ENCODE results near the gene RNF166. TPM values are rescaled to one million over a fixed set of nuclear protein-coding genes. Genes with fewer than 3 reads are reported as not detected.

Gene RNF166
- total RNA-seq, 1 experiment from 2014 or later = 46.2 TPM

GRCh38 chr16:88750854-88751253, 44.6 kb upstream of the RNF166 start (continued):
- TF ChIP-seq EMX1 (CRISPR knock-in tag; IDR thresholded peaks at IDR 0.05) (no peak), PRRX2 (CRISPR knock-in tag; IDR thresholded peaks at IDR 0.05) (no peak), KAT7 (CRISPR knock-in tag; IDR thresholded peaks at IDR 0.05; ENCODE audit: borderline replicate concordance) (no peak), ZBTB43 (CRISPR knock-in tag; IDR thresholded peaks at IDR 0.05) (no peak), FOXP1 (CRISPR knock-in tag; IDR thresholded peaks at IDR 0.05; ENCODE audit: borderline replicate concordance) (no peak), GRHL2 (CRISPR knock-in tag; IDR thresholded peaks at IDR 0.05; ENCODE audit: insufficient replicate concordance, severe bottlenecking) (no peak), ZNF317 (CRISPR knock-in tag; IDR thresholded peaks at IDR 0.05; ENCODE audit: borderline replicate concordance, low read depth) (no peak), FOXK1 (CRISPR knock-in tag; IDR thresholded peaks at IDR 0.05) (no peak), NR3C1 (CRISPR knock-in tag; conservative IDR thresholded peaks at IDR 0.05; ENCODE audit: low read depth) (no peak)

- no peaks in the 10 kb centered on the region for H3K36me3 Mint-ChIP-seq
- no peak overlapping the region for H3K27ac Mint-ChIP-seq
- H3K27me3 Mint-ChIP-seq (ENCODE audit: low read depth) = no peaks in the 10 kb centered on the region
- H3K9me3 Mint-ChIP-seq = no peaks in the 10 kb centered on the region
- no peak overlapping the region for H3K4me3 Mint-ChIP-seq
- TF ChIP-seq IRF2 (CRISPR knock-in tag; IDR thresholded peaks at IDR 0.05; ENCODE audit: borderline replicate concordance, low read depth) = no peak
- no peak for TF ChIP-seq EMX1 (CRISPR knock-in tag; IDR thresholded peaks at IDR 0.05)
- TF ChIP-seq ZNF263 (CRISPR knock-in tag; IDR thresholded peaks at IDR 0.05; ENCODE audit: low read depth) = no peak
- no peak for TF ChIP-seq TP53 (CRISPR knock-in tag; IDR thresholded peaks at IDR 0.05)
- ChIA-PET POLR2A (no interaction called here), CTCF (interaction anchor here (1.0 to 5.3 kb wide), 2 partner anchors 10 to 13 kb away, joined by 3 to 80 read pairs; no protein-coding TSS in a partner anchor)
- DNase-seq (ENCODE audit: low spot score) (no peak), ATAC-seq (no peak)
- peaks cover 14% of the 10 kb centered on the region for H3K4me1 Mint-ChIP-seq
These were observed 43.1 kb upstream of the RNF166 start for GRCh38 chr16:88749358-88749757.

DNA sequence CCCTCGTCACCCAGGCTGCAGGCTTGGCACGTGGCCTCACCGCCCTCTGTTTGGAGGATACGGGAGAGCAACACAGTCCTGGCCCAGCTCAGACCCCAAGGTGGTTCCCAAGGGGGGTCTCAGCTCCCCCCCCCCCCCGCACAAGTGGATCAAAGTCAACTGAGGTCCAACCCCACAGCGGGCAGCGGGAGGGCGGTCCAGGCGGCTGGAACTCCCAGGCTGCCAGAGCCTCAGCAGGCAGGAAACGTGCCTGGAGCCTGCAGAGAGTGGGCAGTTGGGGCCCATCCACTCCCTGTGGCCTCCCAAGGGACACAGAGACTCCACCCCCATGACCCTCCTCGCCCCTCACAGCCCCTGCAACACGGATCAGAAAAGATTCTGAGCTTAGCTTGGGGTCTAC, 42.2 kb upstream of the RNF166 start:
- no peaks in the 10 kb centered on the region for H3K36me3 Mint-ChIP-seq
- ChIA-PET CTCF (interaction anchor here (0.7 to 5.3 kb wide), 6 partner anchors 11 to 36 kb away, joined by 3 to 80 read pairs (median 8); no protein-coding TSS in a partner anchor), POLR2A (interaction anchor here (0.7 kb wide), 1 partner anchor 25 kb away, joined by 3 read pairs; no protein-coding TSS in a partner anchor)
- TF ChIP-seq, protein P1, sequence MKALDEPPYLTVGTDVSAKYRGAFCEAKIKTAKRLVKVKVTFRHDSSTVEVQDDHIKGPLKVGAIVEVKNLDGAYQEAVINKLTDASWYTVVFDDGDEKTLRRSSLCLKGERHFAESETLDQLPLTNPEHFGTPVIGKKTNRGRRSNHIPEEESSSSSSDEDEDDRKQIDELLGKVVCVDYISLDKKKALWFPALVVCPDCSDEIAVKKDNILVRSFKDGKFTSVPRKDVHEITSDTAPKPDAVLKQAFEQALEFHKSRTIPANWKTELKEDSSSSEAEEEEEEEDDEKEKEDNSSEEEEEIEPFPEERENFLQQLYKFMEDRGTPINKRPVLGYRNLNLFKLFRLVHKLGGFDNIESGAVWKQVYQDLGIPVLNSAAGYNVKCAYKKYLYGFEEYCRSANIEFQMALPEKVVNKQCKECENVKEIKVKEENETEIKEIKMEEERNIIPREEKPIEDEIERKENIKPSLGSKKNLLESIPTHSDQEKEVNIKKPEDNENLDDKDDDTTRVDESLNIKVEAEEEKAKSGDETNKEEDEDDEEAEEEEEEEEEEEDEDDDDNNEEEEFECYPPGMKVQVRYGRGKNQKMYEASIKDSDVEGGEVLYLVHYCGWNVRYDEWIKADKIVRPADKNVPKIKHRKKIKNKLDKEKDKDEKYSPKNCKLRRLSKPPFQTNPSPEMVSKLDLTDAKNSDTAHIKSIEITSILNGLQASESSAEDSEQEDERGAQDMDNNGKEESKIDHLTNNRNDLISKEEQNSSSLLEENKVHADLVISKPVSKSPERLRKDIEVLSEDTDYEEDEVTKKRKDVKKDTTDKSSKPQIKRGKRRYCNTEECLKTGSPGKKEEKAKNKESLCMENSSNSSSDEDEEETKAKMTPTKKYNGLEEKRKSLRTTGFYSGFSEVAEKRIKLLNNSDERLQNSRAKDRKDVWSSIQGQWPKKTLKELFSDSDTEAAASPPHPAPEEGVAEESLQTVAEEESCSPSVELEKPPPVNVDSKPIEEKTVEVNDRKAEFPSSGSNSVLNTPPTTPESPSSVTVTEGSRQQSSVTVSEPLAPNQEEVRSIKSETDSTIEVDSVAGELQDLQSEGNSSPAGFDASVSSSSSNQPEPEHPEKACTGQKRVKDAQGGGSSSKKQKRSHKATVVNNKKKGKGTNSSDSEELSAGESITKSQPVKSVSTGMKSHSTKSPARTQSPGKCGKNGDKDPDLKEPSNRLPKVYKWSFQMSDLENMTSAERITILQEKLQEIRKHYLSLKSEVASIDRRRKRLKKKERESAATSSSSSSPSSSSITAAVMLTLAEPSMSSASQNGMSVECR (CRISPR knock-in tag; IDR thresholded peaks at IDR 0.05; ENCODE audit: borderline replicate concordance) = no peak
- TF ChIP-seq NFYB (CRISPR knock-in tag; conservative IDR thresholded peaks at IDR 0.05; ENCODE audit: low read depth) (0 out of 2 replicates have a peak, but pooled peaks have one; percentile 9), NR1H2 (CRISPR knock-in tag; IDR thresholded peaks at IDR 0.05) (no peak), FOXP1 (CRISPR knock-in tag; IDR thresholded peaks at IDR 0.05; ENCODE audit: borderline replicate concordance) (peak; percentile 57; the same call in 1 of the 2 replicates)
- TF ChIP-seq, protein P2, sequence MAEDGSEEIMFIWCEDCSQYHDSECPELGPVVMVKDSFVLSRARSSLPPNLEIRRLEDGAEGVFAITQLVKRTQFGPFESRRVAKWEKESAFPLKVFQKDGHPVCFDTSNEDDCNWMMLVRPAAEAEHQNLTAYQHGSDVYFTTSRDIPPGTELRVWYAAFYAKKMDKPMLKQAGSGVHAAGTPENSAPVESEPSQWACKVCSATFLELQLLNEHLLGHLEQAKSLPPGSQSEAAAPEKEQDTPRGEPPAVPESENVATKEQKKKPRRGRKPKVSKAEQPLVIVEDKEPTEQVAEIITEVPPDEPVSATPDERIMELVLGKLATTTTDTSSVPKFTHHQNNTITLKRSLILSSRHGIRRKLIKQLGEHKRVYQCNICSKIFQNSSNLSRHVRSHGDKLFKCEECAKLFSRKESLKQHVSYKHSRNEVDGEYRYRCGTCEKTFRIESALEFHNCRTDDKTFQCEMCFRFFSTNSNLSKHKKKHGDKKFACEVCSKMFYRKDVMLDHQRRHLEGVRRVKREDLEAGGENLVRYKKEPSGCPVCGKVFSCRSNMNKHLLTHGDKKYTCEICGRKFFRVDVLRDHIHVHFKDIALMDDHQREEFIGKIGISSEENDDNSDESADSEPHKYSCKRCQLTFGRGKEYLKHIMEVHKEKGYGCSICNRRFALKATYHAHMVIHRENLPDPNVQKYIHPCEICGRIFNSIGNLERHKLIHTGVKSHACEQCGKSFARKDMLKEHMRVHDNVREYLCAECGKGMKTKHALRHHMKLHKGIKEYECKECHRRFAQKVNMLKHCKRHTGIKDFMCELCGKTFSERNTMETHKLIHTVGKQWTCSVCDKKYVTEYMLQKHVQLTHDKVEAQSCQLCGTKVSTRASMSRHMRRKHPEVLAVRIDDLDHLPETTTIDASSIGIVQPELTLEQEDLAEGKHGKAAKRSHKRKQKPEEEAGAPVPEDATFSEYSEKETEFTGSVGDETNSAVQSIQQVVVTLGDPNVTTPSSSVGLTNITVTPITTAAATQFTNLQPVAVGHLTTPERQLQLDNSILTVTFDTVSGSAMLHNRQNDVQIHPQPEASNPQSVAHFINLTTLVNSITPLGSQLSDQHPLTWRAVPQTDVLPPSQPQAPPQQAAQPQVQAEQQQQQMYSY (CRISPR knock-in tag; IDR thresholded peaks at IDR 0.05) = no peak
- H3K27me3 Mint-ChIP-seq (ENCODE audit: low read depth) = no peaks in the 10 kb centered on the region
- ATAC-seq (no peak), DNase-seq (ENCODE audit: low spot score) (no peak)
- peaks cover 14% of the 10 kb centered on the region for H3K4me1 Mint-ChIP-seq
- H3K27ac Mint-ChIP-seq = no peak overlapping the region
- H3K4me3 Mint-ChIP-seq = no peak overlapping the region
- H3K9me3 Mint-ChIP-seq = no peaks in the 10 kb centered on the region

Measured in WTC11 (cell line).